Endometrial microvascular endothelial cells (primary cell): ENCODE results near the gene CABP1. TPM values are rescaled to one million over a fixed set of nuclear protein-coding genes. Genes with fewer than 3 reads are reported as not detected.
"Not testable (repeated sequence)": the region's sequence is repeated elsewhere in the genome, so short reads cannot be mapped to it uniquely, and the experiment has no call there.

ENCODE experiments used
- in situ Hi-C: cut with HindIII; loops from 2 replicates; pipeline ENCODE4 v1.10.0; 2017; ENCODE audit warnings: low sequenced_read_pairs, low pct_unique_long_range_greater_than_20kb; ENCODE audit errors: inconsistent ontology term
- total RNA-seq: library from RNA; depleted of rRNA; stranded (reverse); fragments of >200 nt; gene quantifications from one replicate; pipeline ENCODE4 v1.2.3, GENCODE V29; 2015; ENCODE audit errors: inconsistent ontology term

CABP1 gene
- total RNA-seq, 1 donor from 2014 or later: not detected

DNA sequence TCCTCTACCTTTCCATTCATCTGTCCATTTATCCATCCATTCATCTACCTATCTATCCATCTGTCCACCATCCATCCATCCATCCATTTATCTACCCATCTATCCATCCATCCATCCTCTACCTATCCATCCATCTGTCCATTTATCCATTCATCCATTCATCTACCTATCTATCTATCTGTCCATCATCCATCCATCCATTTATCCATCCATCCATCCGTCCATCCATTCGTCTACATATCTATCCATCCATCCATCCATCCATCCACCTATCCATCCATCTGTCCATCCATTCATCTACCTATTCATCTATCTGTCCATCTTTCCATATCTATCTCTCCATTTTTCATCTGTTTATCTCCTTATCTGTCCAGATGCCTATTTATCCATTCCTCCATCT, 21.0 kb downstream of the CABP1 start:
- in situ Hi-C loops: no loop called here

DNA sequence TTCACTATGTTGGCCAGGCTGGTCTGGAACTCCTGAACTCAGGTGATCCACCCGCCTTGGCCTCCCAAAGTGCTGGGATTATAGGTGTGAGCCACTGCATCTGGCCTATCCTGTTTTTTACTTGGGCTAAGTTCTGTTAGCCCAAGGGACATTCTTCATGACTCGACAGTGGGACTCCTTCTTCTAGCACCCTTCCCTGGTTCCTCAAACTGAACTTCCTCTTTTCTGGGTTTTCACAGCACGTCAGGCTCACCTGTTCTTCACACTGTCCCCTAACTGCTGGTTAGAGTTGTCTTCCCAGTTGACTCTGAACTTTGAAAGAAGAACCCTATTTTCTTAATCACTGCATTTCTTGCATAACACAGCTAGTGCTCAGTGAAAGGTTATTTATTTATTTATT, 22.5 kb downstream of the CABP1 start:
- in situ Hi-C loops: no loop called here

DNA sequence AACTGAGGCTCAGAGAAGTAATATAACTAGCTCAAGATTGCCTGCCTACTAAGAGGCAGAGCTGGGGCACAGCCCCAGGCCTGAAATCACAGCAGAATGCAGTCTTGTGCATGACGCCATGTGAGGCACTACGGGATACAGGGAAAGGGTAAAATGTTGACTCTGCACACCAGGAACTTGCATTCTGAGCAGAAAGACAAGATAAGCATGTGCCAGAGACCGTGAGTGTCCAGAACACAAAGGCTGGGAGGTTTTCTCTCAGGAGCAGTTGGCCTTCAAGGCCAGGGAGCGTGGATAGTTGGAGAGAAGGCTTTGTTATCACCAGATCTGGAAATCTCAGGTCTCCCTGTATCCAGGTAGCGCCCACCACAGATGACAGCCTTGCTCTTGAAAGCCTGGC, 23.3 kb downstream of the CABP1 start:
- in situ Hi-C loops: no loop called here

DNA sequence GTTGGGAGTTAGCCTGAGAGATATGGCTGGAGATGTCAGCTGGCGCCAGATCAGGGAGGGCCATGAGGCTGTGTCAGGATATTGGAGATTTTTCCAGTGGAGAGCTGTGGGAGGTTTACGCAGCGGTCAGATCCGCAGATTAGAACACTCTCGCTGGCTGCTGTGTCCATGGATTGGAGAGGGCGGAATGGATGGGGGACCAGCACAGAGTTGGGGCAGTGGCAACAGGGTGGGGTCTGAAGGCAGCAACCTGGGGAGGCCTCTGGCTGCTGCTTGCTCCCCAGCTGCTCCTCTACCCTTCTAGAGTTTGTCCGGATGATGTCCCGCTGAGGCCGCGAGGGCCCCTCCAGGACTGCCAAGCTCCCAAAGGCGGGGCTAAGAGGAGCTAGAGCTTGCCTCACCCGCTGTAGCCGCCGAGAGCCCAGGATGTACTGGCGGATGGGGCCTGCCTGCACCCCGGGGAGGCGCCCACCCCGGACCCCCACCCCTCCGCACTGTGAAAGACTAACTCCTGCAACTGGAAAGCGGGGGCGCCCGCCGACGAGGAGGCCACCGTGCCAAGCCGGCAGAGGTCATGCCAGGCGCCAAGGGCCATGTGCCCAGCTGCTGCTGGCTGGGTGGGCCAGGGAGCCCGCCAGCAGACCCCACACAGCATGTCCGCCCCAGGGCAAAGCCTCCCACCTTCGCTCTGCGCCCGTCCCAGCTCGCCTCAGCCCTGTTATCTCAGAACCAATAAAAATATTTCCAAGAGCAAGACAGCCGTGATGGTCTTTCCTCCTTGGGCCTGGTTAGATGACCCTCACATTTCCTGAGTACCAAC, 26.4 kb downstream of the CABP1 start:
- in situ Hi-C loops: no loop called here

DNA sequence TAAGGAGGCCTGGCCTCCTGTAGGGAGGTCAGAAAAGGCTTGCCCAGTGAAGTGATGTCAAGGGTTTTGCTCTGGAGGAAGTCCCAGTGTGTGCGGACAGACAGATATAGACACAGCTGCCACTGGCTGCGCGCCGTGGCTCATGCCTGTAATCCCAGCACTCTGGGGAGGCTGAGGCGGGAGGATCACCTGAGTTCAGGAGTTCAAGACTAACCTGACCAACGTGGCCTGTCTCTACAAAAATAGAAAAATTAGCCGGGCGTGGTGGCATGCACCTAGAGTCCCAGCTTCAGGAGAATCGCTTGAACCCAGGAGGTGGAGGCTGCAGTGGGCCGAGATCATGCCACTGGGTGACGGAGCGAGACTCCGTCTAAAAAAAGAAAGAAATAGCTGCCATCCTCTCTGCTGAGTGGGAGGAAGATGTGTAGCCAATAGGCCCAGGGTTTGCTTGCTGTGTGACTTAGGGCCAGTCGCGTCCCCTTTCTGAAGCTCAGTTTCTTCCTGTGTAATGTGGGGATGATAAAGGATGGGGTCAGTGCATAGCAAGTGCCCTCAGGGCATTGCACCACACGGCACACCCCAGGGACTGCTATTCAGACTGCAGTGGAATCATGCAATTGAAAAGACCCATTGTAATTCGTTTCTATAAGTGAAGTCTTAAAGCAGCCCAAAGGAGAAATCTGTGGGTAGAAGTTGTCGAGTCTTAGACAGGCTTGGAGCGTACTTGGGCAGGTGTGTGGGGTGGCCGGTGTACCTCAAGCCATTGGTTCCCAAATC, 27.9 kb downstream of the CABP1 start:
- in situ Hi-C loops: no loop called here

DNA sequence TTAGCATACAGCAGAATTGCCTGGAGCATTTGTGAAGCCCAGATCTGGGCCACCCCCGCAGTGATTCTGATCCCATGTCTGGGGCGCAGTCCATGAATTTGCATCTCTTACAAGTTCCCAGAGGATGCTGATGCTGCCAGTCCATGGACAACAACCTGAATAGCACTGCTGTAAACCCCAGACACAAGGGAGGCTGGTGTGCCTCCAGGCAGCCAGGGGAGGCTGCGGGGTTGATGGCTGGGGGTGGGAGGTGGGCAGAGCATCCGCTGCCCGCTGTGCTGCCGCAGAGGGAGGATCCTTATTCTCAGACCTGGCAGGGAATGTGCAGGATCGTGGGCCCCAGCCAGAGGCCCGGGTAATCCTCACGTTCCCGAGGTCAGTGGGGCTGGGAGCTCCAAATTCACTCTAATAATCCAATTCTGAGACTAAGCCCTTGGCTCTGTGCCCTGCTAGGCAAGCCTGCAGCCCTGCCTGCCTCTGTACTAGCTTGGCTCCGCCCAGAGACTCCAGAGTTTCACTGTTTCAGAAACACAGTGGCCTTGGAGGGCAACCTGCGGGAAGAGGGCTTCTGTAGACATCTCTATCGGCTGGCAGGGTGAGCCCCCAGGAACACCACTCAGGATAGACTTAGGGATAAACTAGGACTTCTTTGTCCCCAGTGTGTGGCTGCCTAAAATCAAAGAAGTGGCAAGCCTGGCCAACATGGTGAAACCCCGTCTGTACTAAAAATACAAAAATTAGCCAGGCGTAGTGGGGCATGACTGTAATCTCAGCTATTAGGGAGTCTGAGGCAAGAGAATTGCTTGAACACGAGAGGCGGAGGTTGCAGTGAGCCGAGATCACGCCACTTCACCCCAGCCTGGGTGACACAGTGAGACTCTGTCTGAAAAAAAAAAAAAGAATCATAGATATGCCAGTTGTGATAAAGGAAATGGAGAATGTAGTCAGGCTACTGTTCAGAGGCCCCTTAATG, 28.7 kb downstream of the CABP1 start:
- in situ Hi-C loops: no loop called here

DNA sequence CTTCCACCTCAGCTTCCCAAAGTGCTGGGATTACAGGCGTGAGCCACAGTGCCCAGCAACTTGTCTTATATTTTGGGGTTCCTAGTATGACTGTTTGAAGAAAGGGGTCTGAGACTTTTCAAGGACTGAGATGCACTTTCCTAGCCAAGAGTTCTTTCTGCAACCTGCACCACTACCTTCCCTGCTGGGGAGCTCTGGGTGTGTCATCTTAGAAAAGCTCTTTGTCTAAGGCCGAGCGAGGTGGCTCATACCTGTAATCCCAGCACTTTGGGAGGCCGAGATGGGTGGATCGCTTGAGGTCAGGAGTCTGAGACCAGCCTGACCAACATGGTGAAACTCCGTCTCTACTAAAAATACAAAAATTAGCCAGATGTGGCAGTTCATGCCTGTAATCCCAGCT, 29.8 kb downstream of the CABP1 start:
- in situ Hi-C loops: not testable (repeated sequence)

DNA sequence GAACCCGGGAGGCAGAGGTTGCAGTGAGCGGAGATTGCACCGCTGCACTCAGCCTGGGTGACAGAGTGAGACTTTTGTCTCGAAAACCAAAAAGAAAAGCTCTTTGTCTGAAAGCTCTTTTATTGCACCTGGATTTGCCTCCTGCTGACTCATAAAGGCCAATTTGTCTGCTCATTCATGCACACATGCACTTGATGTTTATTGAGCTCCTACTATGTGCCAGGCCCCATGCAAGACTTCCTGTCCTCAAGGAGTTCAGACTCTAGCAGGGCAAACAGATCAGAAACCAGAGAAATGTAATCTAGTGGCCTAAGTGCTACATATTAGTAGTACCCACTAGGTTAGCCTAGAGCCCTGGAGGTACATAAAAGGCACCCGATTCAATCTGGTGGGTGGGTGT, 30.2 kb downstream of the CABP1 start:
- in situ Hi-C loops: no loop called here

DNA sequence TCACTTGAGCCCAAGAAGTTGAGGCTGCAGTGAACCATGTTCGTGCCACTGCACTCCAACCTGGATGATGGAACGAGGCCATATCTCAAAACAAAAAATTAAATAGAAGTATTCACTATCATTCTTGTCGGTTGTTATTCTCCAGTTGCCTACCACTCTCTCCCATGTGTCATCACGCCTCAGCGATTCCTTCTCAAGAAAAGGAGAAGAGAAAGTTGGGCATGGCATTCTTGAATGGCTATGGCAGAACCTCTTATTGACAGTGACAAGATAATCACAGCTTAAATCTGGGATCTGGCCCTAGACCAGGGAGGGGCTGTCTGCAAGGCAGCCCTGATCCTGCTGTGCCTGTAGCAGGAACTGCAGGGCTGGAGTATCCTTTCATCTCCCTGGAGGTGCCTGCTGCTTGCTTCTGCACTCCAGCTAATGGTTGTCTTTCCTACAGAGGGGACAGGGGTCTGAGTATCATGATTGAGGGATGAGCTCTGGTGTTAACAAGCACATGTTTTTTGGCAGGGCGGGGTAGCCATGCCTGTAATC, 33.7 kb downstream of the CABP1 start:
- in situ Hi-C loops: no loop called here

DNA sequence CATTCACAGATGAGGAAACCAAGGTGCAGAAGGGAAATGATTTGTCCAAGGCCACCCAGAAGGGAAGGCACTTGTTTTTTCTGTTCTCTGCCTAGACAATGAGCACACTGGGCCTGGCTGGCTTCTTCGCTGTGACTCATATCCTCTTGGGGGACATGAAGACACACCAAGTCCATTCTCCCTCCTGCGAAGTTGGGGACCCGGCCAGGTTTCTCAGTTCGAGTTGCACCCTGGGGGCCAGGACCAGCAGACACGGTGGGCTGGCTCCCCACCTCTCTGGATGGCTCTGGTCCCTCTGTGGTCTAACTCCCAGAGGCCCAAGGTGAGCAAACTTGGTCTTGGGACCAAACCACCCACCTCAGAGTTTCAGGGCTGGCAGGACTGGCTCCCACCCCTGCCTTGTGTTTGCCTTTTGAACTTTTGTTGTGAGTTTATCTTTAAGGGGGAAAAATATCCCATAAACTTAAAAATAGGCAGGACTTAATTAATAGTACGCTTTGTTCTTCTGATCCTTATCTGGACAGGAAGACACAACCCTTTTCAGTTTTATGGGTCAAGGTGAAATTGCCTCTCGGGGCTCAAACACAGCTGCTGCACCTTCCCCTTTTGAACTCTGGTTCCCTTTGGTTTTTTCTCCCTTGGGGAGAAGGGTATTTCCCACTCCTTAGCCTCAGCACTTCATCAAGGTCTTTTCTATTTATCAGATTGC, 37.5 kb downstream of the CABP1 start:
- in situ Hi-C loops: no loop called here

DNA sequence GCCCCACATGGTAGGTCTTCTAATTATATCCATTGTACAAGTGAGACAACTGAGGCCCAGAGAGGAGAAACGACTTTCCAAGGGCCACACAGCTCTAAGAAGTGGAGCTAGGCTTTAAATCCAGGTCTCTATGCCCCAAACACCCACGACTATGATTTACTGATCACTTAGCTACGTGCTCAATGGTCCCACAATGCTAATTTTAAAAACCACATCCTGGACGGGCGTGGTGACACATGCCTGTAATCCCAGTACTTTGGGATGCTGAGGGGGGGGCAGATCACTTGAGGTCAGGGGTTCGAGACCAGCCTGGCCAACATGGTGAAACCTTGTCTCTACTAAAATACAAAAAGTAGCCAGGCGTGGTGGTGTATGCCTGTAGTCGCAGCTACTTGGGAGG, 38.1 kb downstream of the CABP1 start:
- in situ Hi-C loops: no loop called here

DNA sequence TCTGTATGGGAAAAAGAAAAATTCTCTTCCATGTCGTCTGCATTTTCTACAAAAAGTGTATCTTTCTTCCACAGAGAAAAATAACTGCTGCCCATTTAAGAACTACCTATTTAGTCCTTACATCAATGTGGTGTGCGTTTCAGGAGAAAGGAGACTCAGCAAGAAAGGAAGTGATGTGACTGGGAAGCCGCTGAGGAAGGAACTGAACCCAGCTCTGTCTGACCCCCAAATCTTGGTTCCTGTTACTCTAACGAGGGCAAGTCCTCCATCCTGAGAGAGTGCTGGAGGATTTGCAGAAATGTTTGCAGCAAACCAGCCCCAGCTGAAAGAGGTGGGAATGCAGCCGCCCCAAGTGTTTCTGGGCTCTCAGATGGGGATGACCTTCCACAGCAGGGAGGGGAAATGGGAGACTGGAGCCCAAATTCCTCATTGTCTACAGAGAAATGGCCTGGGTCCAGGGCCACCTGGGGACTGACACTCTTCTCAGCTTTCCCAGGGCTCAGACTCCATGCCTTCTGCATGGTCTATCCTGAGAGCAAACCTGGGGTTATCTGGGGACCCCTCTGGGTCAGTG, 39.8 kb downstream of the CABP1 start:
- in situ Hi-C loops: no loop called here

DNA sequence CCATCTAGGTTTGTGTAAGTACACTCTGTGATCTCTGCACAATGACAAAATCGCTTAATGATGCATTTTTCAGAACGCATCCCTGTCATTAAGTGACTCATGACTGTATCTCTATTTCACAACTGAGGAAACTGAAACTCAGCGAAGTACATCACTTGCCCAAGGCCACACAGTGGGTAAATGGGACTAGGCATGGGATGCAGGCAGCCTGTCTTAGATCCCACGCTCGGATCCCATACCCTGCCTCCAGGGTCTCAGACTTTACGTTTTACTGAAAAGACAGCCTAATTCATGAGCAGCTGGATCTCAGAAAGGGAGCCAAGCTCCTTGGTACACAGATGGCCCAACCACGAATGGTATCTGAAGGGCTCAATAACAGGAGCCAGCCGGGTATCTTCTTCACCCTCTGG, 44.1 kb downstream of the CABP1 start:
- in situ Hi-C loops: no loop called here

DNA sequence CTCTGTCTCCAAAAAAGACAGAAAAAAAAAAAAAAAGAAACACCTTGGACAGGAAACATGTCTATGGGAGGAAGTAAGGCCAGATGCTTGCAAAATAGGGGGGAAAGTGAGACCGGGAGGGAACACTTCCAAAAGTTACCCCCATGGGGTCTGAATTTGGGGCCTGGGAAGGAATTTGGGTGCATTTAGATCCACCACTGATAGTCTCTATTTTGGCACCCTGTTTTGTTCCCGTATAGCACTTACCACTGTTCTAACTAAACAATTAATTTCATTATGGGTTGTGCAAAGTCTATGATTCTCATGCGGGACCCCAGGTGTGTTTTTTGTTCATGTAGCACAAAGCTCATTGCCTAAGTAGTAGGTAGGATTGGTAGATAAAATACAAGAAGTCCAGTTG, 45.1 kb downstream of the CABP1 start:
- in situ Hi-C loops: no loop called here

DNA sequence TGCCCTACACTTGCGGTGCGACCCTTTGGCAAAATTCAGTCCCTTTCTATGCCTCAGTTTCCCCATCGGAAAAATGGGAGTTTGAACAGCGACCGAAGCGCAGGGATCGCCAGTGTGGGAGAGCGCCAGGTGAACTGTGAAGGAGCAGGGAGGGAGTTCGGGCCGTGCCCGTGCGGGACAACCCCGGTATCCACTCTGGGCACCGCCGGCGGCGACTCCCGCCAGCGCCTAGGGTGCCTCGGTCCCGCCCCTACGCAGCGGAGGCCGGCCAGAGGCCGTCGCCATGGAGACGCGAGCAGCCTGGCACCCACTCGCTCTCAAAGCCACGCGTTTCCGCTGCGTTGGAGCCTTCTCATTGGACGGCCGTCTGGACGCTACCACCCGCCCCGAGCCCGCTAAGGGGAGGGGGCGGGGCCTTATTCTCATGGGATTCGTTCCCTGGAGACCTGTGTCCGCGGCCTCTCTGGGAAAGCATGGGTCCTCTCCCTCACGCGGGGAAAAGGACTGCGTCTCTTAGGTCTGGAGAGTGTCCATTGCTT, 45.8 kb downstream of the CABP1 start:
- in situ Hi-C loops: no loop called here

DNA sequence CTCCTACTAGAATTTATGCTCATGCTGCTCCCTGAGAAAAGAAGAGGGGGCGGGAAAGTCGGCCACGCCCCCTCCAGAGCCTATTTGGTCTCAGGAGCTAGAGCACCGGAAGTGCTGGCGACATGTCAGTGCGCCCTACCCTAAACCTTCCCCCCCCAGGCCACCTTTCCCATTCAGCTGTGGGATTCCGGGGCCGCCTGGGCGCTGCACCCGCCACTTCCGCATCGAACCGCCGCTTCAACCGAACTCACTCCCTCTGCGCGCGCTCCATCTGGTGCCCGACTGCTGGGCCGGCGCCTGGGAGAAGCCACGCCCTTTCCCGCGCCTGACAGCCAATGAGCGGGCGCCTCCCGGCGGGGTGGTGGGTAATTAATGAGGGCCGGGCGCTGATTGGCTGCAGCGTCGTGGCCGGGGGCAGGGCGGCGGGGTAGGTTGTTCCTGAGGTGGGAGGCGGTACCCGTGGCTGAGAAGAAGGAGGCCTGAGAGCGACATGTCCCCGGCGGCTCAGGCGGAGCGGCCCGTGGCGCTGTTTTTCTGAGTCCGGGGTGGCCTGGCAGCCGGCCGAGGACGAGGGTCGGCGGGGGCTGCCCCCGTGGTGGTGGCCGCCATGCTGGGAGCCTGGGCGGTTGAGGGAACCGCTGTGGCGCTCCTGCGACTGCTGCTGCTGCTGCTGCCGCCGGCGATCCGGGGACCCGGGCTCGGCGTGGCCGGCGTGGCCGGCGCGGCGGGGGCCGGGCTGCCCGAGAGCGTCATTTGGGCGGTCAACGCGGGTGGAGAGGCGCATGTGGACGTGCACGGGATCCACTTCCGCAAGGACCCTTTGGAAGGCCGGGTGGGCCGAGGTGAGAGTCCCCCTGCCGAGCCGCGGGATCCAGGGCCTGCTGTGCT, 46.5 kb downstream of the CABP1 start, which contains the start of gene MLEC:
MLEC (plus strand) TSS at position 460 of the 888 bp plus-strand sequence; CDS start at position 608, 148 bp downstream.
- in situ Hi-C loops: no loop called here
